Nephron progenitor cell (in vitro differentiated cells): ENCODE measurements around the gene CRISPLD2.
A peak's percentile ranks its signal among the peaks of the same experiment; 100 is the strongest.

Experiments
- DNase-seq: peaks from one replicate; pipeline ENCODE4 v3.0.0; 2021
- H3K27ac Mint-ChIP-seq: 2 replicates; pipeline ENCODE4 v1.8.0; 2021; ENCODE audit warnings: mild to moderate bottlenecking, moderate library complexity, mixed read lengths
- H3K27me3 Mint-ChIP-seq: 2 replicates; pipeline ENCODE4 v1.8.0; 2021; ENCODE audit warnings: mild to moderate bottlenecking, low read depth, mixed read lengths; ENCODE audit not compliant: poor library complexity
- H3K36me3 Mint-ChIP-seq: 2 replicates; pipeline ENCODE4 v1.8.0; 2021; ENCODE audit warnings: low read depth, mixed read lengths
- H3K4me1 Mint-ChIP-seq: 2 replicates; pipeline ENCODE4 v1.8.0; 2021; ENCODE audit warnings: mixed read lengths
- H3K4me3 Mint-ChIP-seq: 2 replicates; pipeline ENCODE4 v1.8.0; 2021; ENCODE audit warnings: mild to moderate bottlenecking, moderate library complexity, mixed read lengths
- H3K9me3 Mint-ChIP-seq: 2 replicates; pipeline ENCODE4 v1.8.0; 2021; ENCODE audit warnings: mild to moderate bottlenecking, moderate library complexity, mixed read lengths
- CTCF ChIP-seq: fragments of 200-600 bp; sonication (generic); IDR thresholded peaks from 2 replicates; pipeline ENCODE4 v1.5.0; 2021; ENCODE audit warnings: antibody characterized with exemption

Gene CRISPLD2

GRCh38 chr16:84840687-84841627 lies 21.2 kb downstream of the CRISPLD2 start:
- Mint-ChIP-seq H3K4me3 (no peak overlapping the region), H3K4me1 (peaks cover 45% of the 10 kb centered on the region), H3K27ac (no peak overlapping the region), H3K36me3 (no peaks in the 10 kb centered on the region), H3K27me3 (peaks cover 74% of the 10 kb centered on the region), H3K9me3 (no peaks in the 10 kb centered on the region)
- DNase-seq: no peak
- TF ChIP-seq CTCF: no peak

GRCh38 chr16:84841787-84842300 lies 22.1 kb downstream of the CRISPLD2 start:
- TF ChIP-seq CTCF: no peak
- DNase-seq: no peak
- Mint-ChIP-seq H3K9me3 (no peaks in the 10 kb centered on the region), H3K4me1 (peaks cover 42% of the 10 kb centered on the region), H3K27ac (no peak overlapping the region), H3K4me3 (peak overlapping the region; percentile 19), H3K36me3 (no peaks in the 10 kb centered on the region), H3K27me3 (peaks cover 72% of the 10 kb centered on the region)

- H3K36me3 Mint-ChIP-seq: no peaks in the 10 kb centered on the region
- H3K9me3 Mint-ChIP-seq: no peaks in the 10 kb centered on the region
Observed at GRCh38 chr16:84842516-84843148, 22.8 kb downstream of the CRISPLD2 start.

GRCh38 chr16:84843149-84844048 lies 23.6 kb downstream of the CRISPLD2 start:
- H3K27ac Mint-ChIP-seq: no peak overlapping the region
- no peak for TF ChIP-seq CTCF
- no peak for DNase-seq
- no peaks in the 10 kb centered on the region for H3K36me3 Mint-ChIP-seq
- H3K9me3 Mint-ChIP-seq: no peaks in the 10 kb centered on the region
- peaks cover 80% of the 10 kb centered on the region for H3K27me3 Mint-ChIP-seq
- peaks cover 49% of the 10 kb centered on the region for H3K4me1 Mint-ChIP-seq
- no peak overlapping the region for H3K4me3 Mint-ChIP-seq

More at GRCh38 chr16:84842516-84843148, 22.8 kb downstream of the CRISPLD2 start:
- peaks cover 73% of the 10 kb centered on the region for H3K27me3 Mint-ChIP-seq
- H3K4me1 Mint-ChIP-seq: peaks cover 42% of the 10 kb centered on the region
- no peak overlapping the region for H3K27ac Mint-ChIP-seq
- H3K4me3 Mint-ChIP-seq: no peak overlapping the region
- no peak for TF ChIP-seq CTCF
- no peak for DNase-seq

GRCh38 chr16:84844049-84844350 lies 24.2 kb downstream of the CRISPLD2 start:
- peaks cover 85% of the 10 kb centered on the region for H3K27me3 Mint-ChIP-seq
- H3K4me3 Mint-ChIP-seq: no peak overlapping the region
- no peak overlapping the region for H3K27ac Mint-ChIP-seq
- no peaks in the 10 kb centered on the region for H3K9me3 Mint-ChIP-seq
- H3K4me1 Mint-ChIP-seq: peaks cover 50% of the 10 kb centered on the region
- no peak for TF ChIP-seq CTCF
- DNase-seq: no peak
- H3K36me3 Mint-ChIP-seq: no peaks in the 10 kb centered on the region
